HCT116 (cell line): Measurements from ENCODE around the gene GGT6. TPM values are rescaled to one million over a fixed set of nuclear protein-coding genes. Genes with fewer than 3 reads are reported as not detected.

ENCODE experiments used
- ATAC-seq: fragments of 200-7000 bp; cut with Tn5 transposase; 2 replicates; pipeline ENCODE4 v1.9.1; 2020; ENCODE audit warnings: mild to moderate bottlenecking, moderate library complexity
- BruUV-seq: library from RNA; stranded (reverse); fragments of 400-500 nt; replicated peaks from 2 replicates; lab custom pipeline; 2021; lab: Mats Ljungman, UMichigan
- CTCF ChIA-PET: fragments of 300-600 bp; sonication (Branson Sonifier 250); formaldehyde crosslinking; loops from one replicate; lab custom pipeline; 2021; ENCODE audit warnings: antibody characterized with exemption; lab: Charles Lee
- POLR2A ChIA-PET: fragments of 300-600, 350-600 bp; sonication (Branson Sonifier 250); formaldehyde crosslinking; loops from one replicate; lab custom pipeline; 2021; ENCODE audit warnings: antibody characterized with exemption; lab: Charles Lee
- RAD21 ChIA-PET, 2 experiments: fragments of 300-600 bp; sonication (Branson Sonifier 250); formaldehyde crosslinking; loops; one replicate each; lab custom pipeline; 2023; ENCODE audit warnings: low total read pairs in 2 of 2; ENCODE audit not compliant: uncharacterized antibody in 2 of 2, unreplicated experiment in 2 of 2, low non-redundant PET in 1 of 2; lab: Charles Lee
- DNase-seq: peaks from one replicate; pipeline ENCODE4 v3.0.0-alpha.2; 2010; ENCODE audit warnings: low read depth, low spot score
- H2AFZ ChIP-seq: fragments of 200-600 bp; shearing (Covaris generic), sonication (generic); 2 replicates; pipeline ENCODE4 v1.6.1; 2017; ENCODE audit warnings: low read depth, mixed run types, mixed read lengths, antibody characterized with exemption, low read length; ENCODE audit not compliant: poor library complexity, severe bottlenecking
- H3K27ac ChIP-seq: 2 replicates; pipeline ENCODE4 v1.5.1; 2012; ENCODE audit warnings: low read depth, low read length
- H3K27me3 ChIP-seq: fragments of 200-600 bp; sonication (generic); 2 replicates; pipeline ENCODE4 v1.6.1; 2016; ENCODE audit warnings: mixed run types, low read length, mixed read lengths; ENCODE audit not compliant: insufficient read depth
- H3K36me3 ChIP-seq, 2 experiments: fragments of 200-500 bp in 1 of 2; fragments of 200-600 bp in 1 of 2; sonication (Bioruptor generic) in 1 of 2; sonication (generic) in 1 of 2; 2 replicates each; pipeline versions ENCODE4 v1.5.1 to v1.6.1; 2014 to 2016; ENCODE audit warnings: low read length in 2 of 2, inconsistent platforms in 1 of 2, mixed read lengths in 1 of 2, mixed run types in 1 of 2; ENCODE audit not compliant: insufficient read depth in 2 of 2, control insufficient read depth in 1 of 2
- H3K4me1 ChIP-seq, 2 experiments: fragments of 200-600 bp in 1 of 2; sonication (generic) in 1 of 2; 2 replicates each; pipeline versions ENCODE4 v1.5.1 to v1.6.1; 2012 to 2017; ENCODE audit warnings: low read length in 2 of 2, inconsistent platforms in 1 of 2, mild to moderate bottlenecking in 1 of 2, mixed read lengths in 1 of 2, mixed run types in 1 of 2, moderate library complexity in 1 of 2; ENCODE audit not compliant: insufficient read depth in 2 of 2, control insufficient read depth in 1 of 2
- H3K4me2 ChIP-seq: fragments of 200-600 bp; sonication (generic); 2 replicates; pipeline ENCODE4 v1.6.1; 2017; ENCODE audit warnings: mixed run types, low read length, mixed read lengths
- H3K4me3 ChIP-seq, 2 experiments: fragments of 200-600 bp in 1 of 2; sonication (generic) in 1 of 2; replicated peaks in 1 of 2; 2 replicates each; pipeline ENCODE4 v1.5.1; 2011 to 2016; ENCODE audit warnings: low read length in 2 of 2, control low read depth in 1 of 2, low read depth in 1 of 2, mild to moderate bottlenecking in 1 of 2, mixed read lengths in 1 of 2, mixed run types in 1 of 2
- H3K79me2 ChIP-seq: fragments of 200-600 bp; sonication (generic); 2 replicates; pipeline ENCODE4 v1.6.1; 2017; ENCODE audit warnings: mild to moderate bottlenecking, mixed run types, low read length, moderate library complexity, mixed read lengths; ENCODE audit not compliant: insufficient read depth
- H3K9ac ChIP-seq: fragments of 200-600 bp; sonication (generic); 2 replicates; pipeline ENCODE4 v1.6.1; 2016; ENCODE audit warnings: low read length, mixed read lengths
- H3K9me2 ChIP-seq: fragments of 200-600 bp; sonication (generic), shearing (Covaris generic); 2 replicates; pipeline ENCODE4 v1.6.1; 2017; ENCODE audit warnings: mixed run types, mild to moderate bottlenecking, moderate library complexity; ENCODE audit not compliant: insufficient read depth
- H3K9me3 ChIP-seq, 2 experiments: fragments of 200-500 bp in 1 of 2; fragments of 200-600 bp in 1 of 2; sonication (Bioruptor generic) in 1 of 2; sonication (generic) in 1 of 2; 2 replicates each; pipeline ENCODE4 v1.6.1; 2014 to 2017; ENCODE audit warnings: low read length in 2 of 2, mixed read lengths in 2 of 2, inconsistent platforms in 1 of 2, low read depth in 1 of 2, mild to moderate bottlenecking in 1 of 2, mixed run types in 1 of 2, moderate library complexity in 1 of 2; ENCODE audit not compliant: control insufficient read depth in 1 of 2, insufficient read depth in 1 of 2
- H4K20me1 ChIP-seq: fragments of 200-600 bp; sonication (generic), shearing (Covaris generic); 2 replicates; pipeline ENCODE4 v1.6.1; 2017; ENCODE audit warnings: mixed run types, mild to moderate bottlenecking, moderate library complexity; ENCODE audit not compliant: insufficient read depth
- CBX3 ChIP-seq: IDR thresholded peaks from 2 replicates; pipeline ENCODE4 v1.6.1; 2012; ENCODE audit warnings: low read depth
- CEBPB ChIP-seq: IDR thresholded peaks from 2 replicates; pipeline ENCODE4 v1.6.1; 2012; ENCODE audit warnings: low read depth
- ELF1 ChIP-seq: IDR thresholded peaks from 2 replicates; pipeline ENCODE4 v1.6.1; 2012; ENCODE audit warnings: low read depth, borderline replicate concordance
- EZH2 ChIP-seq: fragments of 200-600 bp; sonication (generic); IDR thresholded peaks from 2 replicates; pipeline ENCODE4 v1.6.1; 2017; ENCODE audit warnings: antibody characterized with exemption, mixed run types
- FOSL1 ChIP-seq: IDR thresholded peaks from 2 replicates; pipeline ENCODE4 v1.6.1; 2012; ENCODE audit warnings: low read depth
- POLR2A ChIP-seq: IDR thresholded peaks from 2 replicates; pipeline ENCODE4 v1.7.0; 2011; ENCODE audit warnings: borderline replicate concordance; ENCODE audit not compliant: insufficient read depth, insufficient read length; ENCODE audit errors: extremely low read depth
- RAD21 ChIP-seq: IDR thresholded peaks from 2 replicates; pipeline ENCODE4 v1.6.1; 2012; ENCODE audit warnings: low read depth, mild to moderate bottlenecking
- SP1 ChIP-seq: IDR thresholded peaks from 2 replicates; pipeline ENCODE4 v1.6.1; 2012; ENCODE audit warnings: low read depth
- SRF ChIP-seq: IDR thresholded peaks from 2 replicates; pipeline ENCODE4 v1.6.1; 2012; ENCODE audit warnings: low read depth
- TCF7L2 ChIP-seq: IDR thresholded peaks from 2 replicates; pipeline ENCODE4 v1.7.0; 2011; ENCODE audit warnings: borderline replicate concordance, inconsistent platforms; ENCODE audit not compliant: insufficient read depth, insufficient read length; ENCODE audit errors: extremely low read depth
- YY1 ChIP-seq: IDR thresholded peaks from 2 replicates; pipeline ENCODE4 v1.6.1; 2011; ENCODE audit warnings: low read length, low read depth, moderate library complexity, mild to moderate bottlenecking; ENCODE audit not compliant: insufficient replicate concordance; ENCODE audit errors: extremely low read depth
- ZFX ChIP-seq: fragments of 450-650 bp; IDR thresholded peaks from 2 replicates; pipeline ENCODE4 v1.6.1; 2017
- ZNF274 ChIP-seq: fragments of 200-500 bp; sonication (Bioruptor generic); IDR thresholded peaks from 2 replicates; pipeline ENCODE4 v1.6.1; 2014; ENCODE audit warnings: mild to moderate bottlenecking, low read depth, low read length, inconsistent platforms
- intact Hi-C: fragments of 100-400 bp; cut with micrococcal nuclease; formaldehyde crosslinking; loops from 2 replicates; pipeline ENCODE4 v1.10.0; 2022
- total RNA-seq: library from RNA; stranded (reverse); gene quantifications from one replicate; pipeline ENCODE4 v1.2.1, GENCODE V29; 2021; ENCODE audit not compliant: unreplicated experiment
- TF ChIP-seq, protein P1 (sequence below), 3 experiments: fragments of 200-600 bp in 1 of 3; sonication (generic) in 1 of 3; IDR thresholded peaks in 2 of 3; conservative IDR thresholded peaks in 1 of 3; 2 replicates each; pipeline ENCODE4 v1.5.1; 2012 to 2017; ENCODE audit warnings: low read depth in 2 of 3, low read length in 2 of 3, antibody characterized with exemption in 1 of 3, borderline replicate concordance in 1 of 3, control low read depth in 1 of 3, mild to moderate bottlenecking in 1 of 3, mixed read lengths in 1 of 3, mixed run types in 1 of 3, moderate library complexity in 1 of 3; ENCODE audit not compliant: insufficient read depth in 1 of 3
- TF ChIP-seq, protein P2 (sequence below): IDR thresholded peaks from 2 replicates; pipeline ENCODE4 v1.6.1; 2011; ENCODE audit warnings: mild to moderate bottlenecking, low read length, moderate library complexity; ENCODE audit not compliant: insufficient replicate concordance; ENCODE audit errors: extremely low read depth
- TF ChIP-seq, protein P3 (sequence below): IDR thresholded peaks from 2 replicates; pipeline ENCODE4 v1.6.1; 2012

Gene GGT6
- total RNA-seq, 1 experiment from 2014 or later, result 0.10 TPM

DNA sequence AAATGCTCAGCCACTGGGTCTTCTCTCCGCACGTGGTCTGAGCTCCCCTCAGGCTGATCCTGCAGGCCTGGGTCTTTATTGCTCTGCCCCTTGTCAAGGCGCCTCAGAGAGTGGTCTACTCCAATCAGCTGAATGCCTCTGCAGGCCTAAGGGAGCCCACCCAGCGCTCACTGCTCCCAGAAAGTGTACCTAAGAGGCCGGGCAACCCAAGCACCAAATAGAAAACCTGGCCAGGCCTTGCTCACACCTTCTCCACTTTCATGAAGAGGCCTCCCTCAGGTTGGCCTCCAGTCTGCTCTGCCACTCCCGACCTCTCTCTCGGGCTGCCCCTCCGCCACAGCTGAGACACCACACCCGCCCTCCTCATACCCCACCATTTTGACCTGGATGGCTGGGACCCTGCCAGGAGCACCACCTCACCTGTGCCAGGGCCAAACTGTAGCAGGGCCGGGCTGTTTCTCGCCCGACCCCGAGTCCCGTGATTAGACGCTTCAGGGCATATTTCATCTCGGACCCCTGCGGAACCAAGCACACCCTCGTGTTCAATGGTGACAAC, 5.9 kb downstream of the GGT6 start:
- intact Hi-C loops, result no loop called here
- no TSS peak for BruUV-seq

GRCh38 chr17:4553669-4554068, 6.7 kb downstream of the GGT6 start:
- H2AFZ ChIP-seq, result no peak overlapping the region
- H3K9me2 ChIP-seq, result no peaks in the 10 kb centered on the region
- peaks cover 27 to 58% of the 10 kb centered on the region in 2 experiments for H3K36me3 ChIP-seq
- peak overlapping the region; percentile 96 for H3K9ac ChIP-seq
- no TSS peak for BruUV-seq
- no peaks in the 10 kb centered on the region for H3K9me3 ChIP-seq
- POLR2A ChIA-PET, result no interaction called here
- CTCF ChIA-PET, result no interaction called here
- peak overlapping the region; percentile 92 for H3K4me2 ChIP-seq
- H3K79me2 ChIP-seq, result peaks cover 70% of the 10 kb centered on the region
- DNase-seq, result no peak
- peaks cover 3% of the 10 kb centered on the region; the same call in 1 of the 2 replicates for H4K20me1 ChIP-seq
- peaks cover 6 to 23% of the 10 kb centered on the region in 2 experiments; a peak in 3 of 4 replicates for H3K4me1 ChIP-seq
- H3K27ac ChIP-seq, result peak overlapping the region; percentile 71
- no peak for ATAC-seq
- intact Hi-C loops, result no loop called here
- H3K27me3 ChIP-seq, result no peaks in the 10 kb centered on the region
- H3K4me3 ChIP-seq, result peak overlapping the region; percentile 99 to 100
- RAD21 ChIA-PET, result no interaction called here
- TF ChIP-seq RAD21, result no peak
- no peak for TF ChIP-seq POLR2A
- TF ChIP-seq, protein P1, sequence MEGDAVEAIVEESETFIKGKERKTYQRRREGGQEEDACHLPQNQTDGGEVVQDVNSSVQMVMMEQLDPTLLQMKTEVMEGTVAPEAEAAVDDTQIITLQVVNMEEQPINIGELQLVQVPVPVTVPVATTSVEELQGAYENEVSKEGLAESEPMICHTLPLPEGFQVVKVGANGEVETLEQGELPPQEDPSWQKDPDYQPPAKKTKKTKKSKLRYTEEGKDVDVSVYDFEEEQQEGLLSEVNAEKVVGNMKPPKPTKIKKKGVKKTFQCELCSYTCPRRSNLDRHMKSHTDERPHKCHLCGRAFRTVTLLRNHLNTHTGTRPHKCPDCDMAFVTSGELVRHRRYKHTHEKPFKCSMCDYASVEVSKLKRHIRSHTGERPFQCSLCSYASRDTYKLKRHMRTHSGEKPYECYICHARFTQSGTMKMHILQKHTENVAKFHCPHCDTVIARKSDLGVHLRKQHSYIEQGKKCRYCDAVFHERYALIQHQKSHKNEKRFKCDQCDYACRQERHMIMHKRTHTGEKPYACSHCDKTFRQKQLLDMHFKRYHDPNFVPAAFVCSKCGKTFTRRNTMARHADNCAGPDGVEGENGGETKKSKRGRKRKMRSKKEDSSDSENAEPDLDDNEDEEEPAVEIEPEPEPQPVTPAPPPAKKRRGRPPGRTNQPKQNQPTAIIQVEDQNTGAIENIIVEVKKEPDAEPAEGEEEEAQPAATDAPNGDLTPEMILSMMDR (IDR thresholded peaks at IDR 0.05 in 2 of 3, conservative IDR thresholded peaks at IDR 0.05 in 1 of 3; ENCODE audit: borderline replicate concordance in 1 of 3, insufficient read depth in 1 of 3, low read depth in 2 of 3, low read length in 2 of 3), result no peak
- no peak for TF ChIP-seq EZH2
- no peak for TF ChIP-seq ELF1
- no peak for TF ChIP-seq FOSL1
- TF ChIP-seq, protein P2, sequence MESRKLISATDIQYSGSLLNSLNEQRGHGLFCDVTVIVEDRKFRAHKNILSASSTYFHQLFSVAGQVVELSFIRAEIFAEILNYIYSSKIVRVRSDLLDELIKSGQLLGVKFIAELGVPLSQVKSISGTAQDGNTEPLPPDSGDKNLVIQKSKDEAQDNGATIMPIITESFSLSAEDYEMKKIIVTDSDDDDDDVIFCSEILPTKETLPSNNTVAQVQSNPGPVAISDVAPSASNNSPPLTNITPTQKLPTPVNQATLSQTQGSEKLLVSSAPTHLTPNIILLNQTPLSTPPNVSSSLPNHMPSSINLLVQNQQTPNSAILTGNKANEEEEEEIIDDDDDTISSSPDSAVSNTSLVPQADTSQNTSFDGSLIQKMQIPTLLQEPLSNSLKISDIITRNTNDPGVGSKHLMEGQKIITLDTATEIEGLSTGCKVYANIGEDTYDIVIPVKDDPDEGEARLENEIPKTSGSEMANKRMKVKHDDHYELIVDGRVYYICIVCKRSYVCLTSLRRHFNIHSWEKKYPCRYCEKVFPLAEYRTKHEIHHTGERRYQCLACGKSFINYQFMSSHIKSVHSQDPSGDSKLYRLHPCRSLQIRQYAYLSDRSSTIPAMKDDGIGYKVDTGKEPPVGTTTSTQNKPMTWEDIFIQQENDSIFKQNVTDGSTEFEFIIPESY, result no peak
- no peak for TF ChIP-seq SP1
- TF ChIP-seq, protein P3, sequence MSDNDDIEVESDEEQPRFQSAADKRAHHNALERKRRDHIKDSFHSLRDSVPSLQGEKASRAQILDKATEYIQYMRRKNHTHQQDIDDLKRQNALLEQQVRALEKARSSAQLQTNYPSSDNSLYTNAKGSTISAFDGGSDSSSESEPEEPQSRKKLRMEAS, result no peak
- TF ChIP-seq SRF, result no peak
- no peak for TF ChIP-seq YY1
- no peak for TF ChIP-seq TCF7L2
- no peak for TF ChIP-seq ZNF274
- no peak for TF ChIP-seq CBX3
- TF ChIP-seq CEBPB, result no peak
- TF ChIP-seq ZFX, result no peak

More for the DNA sequence above, 5.9 kb downstream of the GGT6 start:
- H3K9ac ChIP-seq, result peak overlapping the region; percentile 96
- DNase-seq (no peak), ATAC-seq (peak; percentile 28)
- H3K9me3 ChIP-seq, result no peaks in the 10 kb centered on the region
- peak overlapping the region; percentile 92 for H3K4me2 ChIP-seq
- RAD21 ChIA-PET, result no interaction called here
- no peaks in the 10 kb centered on the region for H4K20me1 ChIP-seq
- peaks cover 61% of the 10 kb centered on the region for H3K79me2 ChIP-seq
- no peaks in the 10 kb centered on the region for H3K9me2 ChIP-seq
- CTCF ChIA-PET, result interaction anchor here (1.3 kb wide), 1 partner anchor 13 kb away, joined by 16 read pairs; no protein-coding TSS in a partner anchor
- peaks cover 6 to 23% of the 10 kb centered on the region in 2 experiments; a peak in 3 of 4 replicates for H3K4me1 ChIP-seq
- no peaks in the 10 kb centered on the region for H3K27me3 ChIP-seq
- H3K4me3 ChIP-seq, result peak overlapping the region; percentile 99 to 100
- TF ChIP-seq CBX3, result no peak
- TF ChIP-seq ZFX, result peak; percentile 12; the same call in 1 of the 2 replicates
- peaks cover 22 to 50% of the 10 kb centered on the region in 2 experiments for H3K36me3 ChIP-seq
- peak overlapping the region; percentile 71 for H3K27ac ChIP-seq
- POLR2A ChIA-PET, result interaction anchor here (1.5 kb wide), 1 partner anchor 38 kb away, joined by 3 read pairs; no protein-coding TSS in a partner anchor
- H2AFZ ChIP-seq, result no peak overlapping the region
